Measurements from ENCODE around the gene AOPEP.

DNA sequence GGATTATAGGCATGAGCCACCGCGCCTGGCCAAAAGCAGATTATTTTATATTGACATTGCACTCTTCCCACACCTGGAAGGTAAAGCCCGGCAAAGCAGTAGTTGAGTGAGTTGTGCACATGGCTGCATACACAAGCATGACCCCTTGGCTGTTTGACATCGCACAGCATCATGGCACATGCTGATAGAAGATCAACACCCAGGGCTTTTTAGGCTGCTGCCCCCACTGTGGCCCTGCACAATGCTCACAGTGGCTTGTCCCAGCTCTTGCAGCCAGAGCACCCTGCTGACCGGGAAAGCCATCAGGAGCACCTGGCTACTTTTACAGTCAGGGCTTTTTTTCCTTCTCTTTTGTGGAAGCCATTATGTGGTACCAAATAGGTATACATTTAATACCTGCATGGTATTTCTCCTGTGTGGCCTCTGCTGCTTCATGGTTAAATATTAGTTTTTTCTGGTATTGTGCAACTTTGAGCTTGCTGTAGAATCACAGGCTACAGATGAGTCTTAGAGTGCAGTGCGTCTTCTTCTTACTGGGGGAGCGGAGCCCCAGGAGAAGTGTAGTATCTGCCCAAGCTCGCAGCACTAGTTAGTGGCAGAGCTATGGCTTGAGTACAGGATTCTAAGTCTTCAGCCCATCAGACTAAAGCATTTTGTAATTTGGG is 264.5 kb downstream of the AOPEP start:
- TF ChIP-seq CTCF (IDR thresholded peaks at IDR 0.05; ENCODE audit: low read depth, low read length) (no peak), EZH2phosphoT487 (IDR thresholded peaks at IDR 0.05; ENCODE audit: low read depth) (no peak)

Measured in OCI-LY3 (cell line).